Parathyroid adenoma (tissue), 2 donors: ENCODE data around the gene ERGIC3.

ENCODE experiments used
- H2AFZ ChIP-seq: fragments of 300-600 bp; sonication (generic); one replicate; pipeline ENCODE4 v1.7.0; 2017; ENCODE audit warnings: antibody characterized with exemption, mild to moderate bottlenecking
- H3K27ac ChIP-seq: fragments of 300-600 bp; sonication (generic); one replicate; pipeline ENCODE4 v1.7.0; 2017
- H3K27me3 ChIP-seq: fragments of 300-600 bp; sonication (generic); one replicate; pipeline ENCODE4 v1.7.0; 2017; ENCODE audit warnings: low read length; ENCODE audit not compliant: control insufficient read depth, insufficient read depth
- H3K36me3 ChIP-seq: fragments of 300-600 bp; sonication (generic); one replicate; pipeline ENCODE4 v1.7.0; 2017; ENCODE audit warnings: low read length; ENCODE audit not compliant: control insufficient read depth, insufficient read depth
- H3K4me1 ChIP-seq: fragments of 300-600 bp; sonication (generic); one replicate; pipeline ENCODE4 v1.7.0; 2017; ENCODE audit warnings: control low read depth
- H3K4me2 ChIP-seq: fragments of 300-600 bp; sonication (generic); one replicate; pipeline ENCODE4 v1.7.0; 2017; ENCODE audit warnings: low read length
- H3K4me3 ChIP-seq: fragments of 300-600 bp; sonication (generic); one replicate; pipeline ENCODE4 v1.7.0; 2017; ENCODE audit warnings: low read depth, low read length
- H3K79me2 ChIP-seq: fragments of 300-600 bp; sonication (generic); one replicate; pipeline ENCODE4 v1.7.0; 2017; ENCODE audit warnings: control low read depth
- H3K9ac ChIP-seq: fragments of 300-600 bp; sonication (generic); one replicate; pipeline ENCODE4 v1.7.0; 2017; ENCODE audit warnings: mild to moderate bottlenecking
- H3K9me3 ChIP-seq: fragments of 300-600 bp; sonication (generic); one replicate; pipeline ENCODE4 v1.7.0; 2017; ENCODE audit warnings: low read length; ENCODE audit not compliant: control insufficient read depth
- TF ChIP-seq, protein P1 (sequence below): fragments of 300-600 bp; sonication (generic); IDR thresholded peaks from one replicate; pipeline ENCODE4 v1.7.0; 2017; ENCODE audit warnings: antibody characterized with exemption, mild to moderate bottlenecking
- donor health status: primary hyperparathyroidism.

ERGIC3 gene

GRCh38 chr20:35504751-35505150, 37.1 kb upstream of the ERGIC3 start:
- Histone ChIP-seq H3K4me1 (no peaks in the 10 kb centered on the region), H3K4me3 (no peak overlapping the region), H3K9ac (no peak overlapping the region), H3K79me2 (no peaks in the 10 kb centered on the region), H3K27me3 (no peaks in the 10 kb centered on the region), H3K9me3 (no peaks in the 10 kb centered on the region), H3K27ac (no peak overlapping the region), H3K4me2 (no peak overlapping the region), H3K36me3 (no peaks in the 10 kb centered on the region), H2AFZ (no peak overlapping the region)
- TF ChIP-seq, protein P1, sequence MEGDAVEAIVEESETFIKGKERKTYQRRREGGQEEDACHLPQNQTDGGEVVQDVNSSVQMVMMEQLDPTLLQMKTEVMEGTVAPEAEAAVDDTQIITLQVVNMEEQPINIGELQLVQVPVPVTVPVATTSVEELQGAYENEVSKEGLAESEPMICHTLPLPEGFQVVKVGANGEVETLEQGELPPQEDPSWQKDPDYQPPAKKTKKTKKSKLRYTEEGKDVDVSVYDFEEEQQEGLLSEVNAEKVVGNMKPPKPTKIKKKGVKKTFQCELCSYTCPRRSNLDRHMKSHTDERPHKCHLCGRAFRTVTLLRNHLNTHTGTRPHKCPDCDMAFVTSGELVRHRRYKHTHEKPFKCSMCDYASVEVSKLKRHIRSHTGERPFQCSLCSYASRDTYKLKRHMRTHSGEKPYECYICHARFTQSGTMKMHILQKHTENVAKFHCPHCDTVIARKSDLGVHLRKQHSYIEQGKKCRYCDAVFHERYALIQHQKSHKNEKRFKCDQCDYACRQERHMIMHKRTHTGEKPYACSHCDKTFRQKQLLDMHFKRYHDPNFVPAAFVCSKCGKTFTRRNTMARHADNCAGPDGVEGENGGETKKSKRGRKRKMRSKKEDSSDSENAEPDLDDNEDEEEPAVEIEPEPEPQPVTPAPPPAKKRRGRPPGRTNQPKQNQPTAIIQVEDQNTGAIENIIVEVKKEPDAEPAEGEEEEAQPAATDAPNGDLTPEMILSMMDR, result no peak

- no peaks in the 10 kb centered on the region for H3K36me3 ChIP-seq
- TF ChIP-seq, protein P1, result no peak
These were observed 35.7 kb upstream of the ERGIC3 start for GRCh38 chr20:35506179-35506578.

GRCh38 chr20:35506872-35507638, 34.8 kb upstream of the ERGIC3 start:
- Histone ChIP-seq H3K4me2 (no peak overlapping the region), H3K9ac (no peak overlapping the region), H3K27ac (no peak overlapping the region), H3K9me3 (no peaks in the 10 kb centered on the region), H3K79me2 (no peaks in the 10 kb centered on the region), H3K4me3 (no peak overlapping the region), H3K4me1 (no peaks in the 10 kb centered on the region), H2AFZ (no peak overlapping the region), H3K36me3 (no peaks in the 10 kb centered on the region), H3K27me3 (no peaks in the 10 kb centered on the region)
- TF ChIP-seq, protein P1, result no peak

More at GRCh38 chr20:35506179-35506578, 35.7 kb upstream of the ERGIC3 start:
- Histone ChIP-seq H3K4me1 (no peaks in the 10 kb centered on the region), H3K9me3 (no peaks in the 10 kb centered on the region), H3K4me2 (no peak overlapping the region), H3K27ac (no peak overlapping the region), H3K27me3 (no peaks in the 10 kb centered on the region), H3K4me3 (no peak overlapping the region), H3K9ac (no peak overlapping the region), H2AFZ (no peak overlapping the region), H3K79me2 (no peaks in the 10 kb centered on the region)

DNA sequence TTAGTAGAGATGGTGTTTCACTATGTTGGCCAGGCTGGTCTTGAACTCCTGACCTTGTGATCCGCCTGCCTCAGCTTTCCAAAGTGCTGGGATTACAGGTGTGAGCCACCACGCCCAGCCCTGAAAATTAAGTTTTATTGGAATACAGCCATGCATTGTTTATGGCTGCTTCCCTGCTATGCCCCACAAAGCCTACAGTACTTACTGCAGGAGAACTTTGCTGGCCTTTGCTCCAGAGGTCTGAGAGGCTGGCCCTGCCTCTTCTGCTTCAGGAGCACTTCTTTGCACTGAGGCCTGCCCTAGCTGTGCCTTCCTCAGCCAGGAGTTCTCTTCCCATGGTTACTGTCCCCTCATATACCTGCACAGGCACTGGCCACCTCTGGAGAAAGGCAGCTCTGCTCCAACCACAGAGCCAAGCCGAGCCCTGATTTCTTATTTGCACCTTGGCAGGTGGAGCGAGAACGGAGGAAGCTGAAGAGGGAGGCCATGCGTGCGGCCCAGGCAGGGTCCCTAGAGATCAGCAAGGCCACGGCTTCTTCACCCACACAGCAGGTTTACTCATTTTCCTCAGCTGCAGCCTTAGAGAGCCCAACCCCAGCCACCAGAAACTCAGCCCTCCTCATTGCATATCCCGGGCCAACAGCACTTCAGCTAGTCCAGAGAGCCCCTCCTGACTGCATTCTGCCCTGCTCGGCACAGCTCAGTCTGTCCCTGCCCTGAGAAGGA, 33.2 kb upstream of the ERGIC3 start:
- Histone ChIP-seq H3K79me2 (no peaks in the 10 kb centered on the region), H3K4me1 (no peaks in the 10 kb centered on the region), H3K4me3 (no peak overlapping the region), H3K36me3 (no peaks in the 10 kb centered on the region), H3K27ac (no peak overlapping the region), H2AFZ (no peak overlapping the region), H3K27me3 (no peaks in the 10 kb centered on the region), H3K4me2 (no peak overlapping the region), H3K9ac (no peak overlapping the region), H3K9me3 (no peaks in the 10 kb centered on the region)
- TF ChIP-seq, protein P1, result no peak
